ENCODE results near the gene XIST. TPM values are rescaled to one million over a fixed set of nuclear protein-coding genes. Genes with fewer than 3 reads are reported as not detected.

XIST gene
- total RNA-seq, 4 donors from 2014 or later = 0.55 to 273 (median 67.4) TPM

DNA sequence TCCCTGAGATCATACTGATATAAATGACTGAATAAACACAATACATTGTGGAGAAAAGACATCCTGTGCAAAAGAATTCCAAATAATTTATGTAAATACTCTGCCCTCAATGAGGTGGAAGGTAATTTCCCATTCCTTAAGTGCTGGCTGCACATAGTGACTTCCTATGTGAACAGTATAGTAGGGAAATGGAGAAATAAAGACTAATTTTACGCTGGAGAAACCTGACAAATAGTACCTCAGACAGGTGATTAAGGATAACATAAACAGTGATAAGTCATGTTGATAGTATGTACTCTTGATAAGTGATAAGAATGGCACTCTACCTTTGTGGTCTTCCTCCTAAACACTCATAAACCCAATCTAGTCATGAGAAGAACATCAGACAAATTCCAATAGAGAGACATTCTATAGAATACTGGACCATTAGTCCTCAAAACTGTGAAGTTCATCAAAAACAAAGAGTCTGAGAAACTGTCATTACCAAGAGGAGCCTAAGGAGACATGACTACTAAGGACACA is 15.5 kb downstream of the XIST start:
- H3K4me3 ChIP-seq (ENCODE audit: low read depth, poor library complexity, severe bottlenecking) = no peak overlapping the region
- no peak for TF ChIP-seq POLR2A (IDR thresholded peaks at IDR 0.05)
- TF ChIP-seq, protein P1, sequence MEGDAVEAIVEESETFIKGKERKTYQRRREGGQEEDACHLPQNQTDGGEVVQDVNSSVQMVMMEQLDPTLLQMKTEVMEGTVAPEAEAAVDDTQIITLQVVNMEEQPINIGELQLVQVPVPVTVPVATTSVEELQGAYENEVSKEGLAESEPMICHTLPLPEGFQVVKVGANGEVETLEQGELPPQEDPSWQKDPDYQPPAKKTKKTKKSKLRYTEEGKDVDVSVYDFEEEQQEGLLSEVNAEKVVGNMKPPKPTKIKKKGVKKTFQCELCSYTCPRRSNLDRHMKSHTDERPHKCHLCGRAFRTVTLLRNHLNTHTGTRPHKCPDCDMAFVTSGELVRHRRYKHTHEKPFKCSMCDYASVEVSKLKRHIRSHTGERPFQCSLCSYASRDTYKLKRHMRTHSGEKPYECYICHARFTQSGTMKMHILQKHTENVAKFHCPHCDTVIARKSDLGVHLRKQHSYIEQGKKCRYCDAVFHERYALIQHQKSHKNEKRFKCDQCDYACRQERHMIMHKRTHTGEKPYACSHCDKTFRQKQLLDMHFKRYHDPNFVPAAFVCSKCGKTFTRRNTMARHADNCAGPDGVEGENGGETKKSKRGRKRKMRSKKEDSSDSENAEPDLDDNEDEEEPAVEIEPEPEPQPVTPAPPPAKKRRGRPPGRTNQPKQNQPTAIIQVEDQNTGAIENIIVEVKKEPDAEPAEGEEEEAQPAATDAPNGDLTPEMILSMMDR (IDR thresholded peaks at IDR 0.05) = no peak
- WGBS, 2 donors = 57 to 79% methylated on average over 1 of the region's 1 CpG
- no peak for DNase-seq (ENCODE audit: low spot score in 2 of 2)
- intact Hi-C loops (cut with DNase I; ENCODE audit: low total_unique reads) = no loop called here

- WGBS, 2 donors = 55 to 67% methylated on average over 3 of the region's 3 CpGs
Measured at GRCh38 chrX:73834219-73834618, 18.3 kb downstream of the XIST start.

DNA sequence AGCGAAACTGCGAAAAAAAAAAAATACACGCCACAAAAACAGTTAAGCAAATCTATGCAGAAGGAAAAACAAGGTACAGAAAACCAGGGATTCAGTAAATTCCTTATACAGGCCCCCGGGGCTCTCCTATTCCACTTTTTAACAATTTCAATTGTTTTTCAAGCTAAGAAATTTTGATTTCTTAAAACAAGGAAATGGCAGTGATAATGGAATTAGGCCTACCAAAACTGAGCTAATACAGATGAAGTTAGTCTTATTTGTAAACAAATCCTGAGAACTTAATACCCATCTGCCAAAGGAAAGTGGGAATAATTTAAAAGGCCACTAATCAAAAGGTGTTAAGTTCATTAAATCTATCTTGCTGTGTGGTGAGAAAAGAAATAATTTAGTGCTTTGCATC is 20.2 kb downstream of the XIST start:
- 91 to 93% methylated on average over 4 of the region's 4 CpGs for WGBS, 2 donors
- TF ChIP-seq POLR2A (IDR thresholded peaks at IDR 0.05) = no peak
- TF ChIP-seq, protein P1 (IDR thresholded peaks at IDR 0.05) = no peak
- no peak overlapping the region for H3K4me3 ChIP-seq (ENCODE audit: low read depth, poor library complexity, severe bottlenecking)
- no peak for DNase-seq (ENCODE audit: low spot score in 2 of 2)
- intact Hi-C loops (cut with DNase I; ENCODE audit: low total_unique reads) = no loop called here

More at GRCh38 chrX:73834219-73834618, 18.3 kb downstream of the XIST start:
- intact Hi-C loops (cut with DNase I; ENCODE audit: low total_unique reads) = no loop called here
- no peak overlapping the region for H3K4me3 ChIP-seq (ENCODE audit: low read depth, poor library complexity, severe bottlenecking)
- no peak for DNase-seq (ENCODE audit: low spot score in 2 of 2)
- no peak for TF ChIP-seq POLR2A (IDR thresholded peaks at IDR 0.05)
- TF ChIP-seq, protein P1 (IDR thresholded peaks at IDR 0.05) = no peak

DNA sequence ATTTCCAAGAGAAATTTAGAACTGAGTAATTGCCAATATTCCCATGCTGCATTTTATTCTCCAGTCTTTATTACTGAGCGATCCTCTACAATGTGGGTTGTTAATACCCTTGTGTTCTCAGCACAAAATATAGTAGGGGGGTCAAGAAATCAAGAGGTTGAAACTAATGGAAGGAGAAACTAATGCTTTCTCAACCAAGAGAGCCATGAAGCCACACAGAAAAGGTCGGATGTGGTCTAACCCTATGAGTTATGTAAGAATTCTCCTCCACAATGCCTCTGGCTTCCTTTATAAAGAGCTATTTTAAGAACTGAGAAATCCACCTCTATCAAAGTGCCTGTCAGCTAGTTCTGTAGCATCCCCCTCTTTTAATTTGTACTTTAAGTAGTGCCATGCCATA is 21.0 kb downstream of the XIST start:
- H3K4me3 ChIP-seq (ENCODE audit: low read depth, poor library complexity, severe bottlenecking) = no peak overlapping the region
- DNase-seq (ENCODE audit: low spot score in 2 of 2) = no peak
- TF ChIP-seq, protein P1 (IDR thresholded peaks at IDR 0.05) = no peak
- no peak for TF ChIP-seq POLR2A (IDR thresholded peaks at IDR 0.05)
- intact Hi-C loops (cut with DNase I; ENCODE audit: low total_unique reads) = no loop called here
- 63 to 74% methylated on average over 2 of the region's 2 CpGs for WGBS, 2 donors

GRCh38 chrX:73830489-73831414 is 21.8 kb downstream of the XIST start:
- H3K4me3 ChIP-seq (ENCODE audit: low read depth, poor library complexity, severe bottlenecking) = no peak overlapping the region
- no peak for TF ChIP-seq POLR2A (IDR thresholded peaks at IDR 0.05)
- TF ChIP-seq, protein P1 (IDR thresholded peaks at IDR 0.05) = no peak
- 84 to 86% methylated on average over 9 of the region's 9 CpGs for WGBS, 2 donors
- intact Hi-C loops (cut with DNase I; ENCODE audit: low total_unique reads) = no loop called here
- DNase-seq (ENCODE audit: low spot score in 2 of 2) = no peak

Data from lower leg skin (tissue), 4 donors.